Activated CD8-positive, alpha-beta memory T cell treated with anti-CD3 and anti-CD28 coated beads, Interleukin-2, amount 50 U/mL, for 1 hour (primary cell): ENCODE data around the gene CSRNP3.

ENCODE experiments used
- DNase-seq: peaks from one replicate; pipeline ENCODE4 v3.0.0-alpha.2; 2020; ENCODE audit errors: extremely low read depth

CSRNP3 gene

DNA sequence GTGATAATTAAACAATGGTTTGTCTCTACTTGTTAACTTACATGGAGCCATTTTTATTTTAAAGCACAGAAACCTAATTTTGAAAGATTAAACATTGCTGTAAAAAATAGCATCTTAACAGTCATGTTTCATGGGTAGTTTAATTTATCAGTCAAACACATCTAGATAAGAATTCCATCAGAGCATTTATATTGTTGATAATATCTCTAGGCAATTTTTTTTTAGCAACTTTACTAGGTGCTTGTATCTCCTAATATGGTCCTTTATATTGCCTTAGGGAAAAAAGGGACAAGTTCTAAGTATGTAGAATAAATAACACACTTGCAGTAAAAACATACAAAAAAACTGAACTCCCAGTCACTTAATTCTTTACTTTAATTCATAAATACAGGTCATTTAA is 863 bp downstream of the CSRNP3 start:
- no peak for DNase-seq

DNA sequence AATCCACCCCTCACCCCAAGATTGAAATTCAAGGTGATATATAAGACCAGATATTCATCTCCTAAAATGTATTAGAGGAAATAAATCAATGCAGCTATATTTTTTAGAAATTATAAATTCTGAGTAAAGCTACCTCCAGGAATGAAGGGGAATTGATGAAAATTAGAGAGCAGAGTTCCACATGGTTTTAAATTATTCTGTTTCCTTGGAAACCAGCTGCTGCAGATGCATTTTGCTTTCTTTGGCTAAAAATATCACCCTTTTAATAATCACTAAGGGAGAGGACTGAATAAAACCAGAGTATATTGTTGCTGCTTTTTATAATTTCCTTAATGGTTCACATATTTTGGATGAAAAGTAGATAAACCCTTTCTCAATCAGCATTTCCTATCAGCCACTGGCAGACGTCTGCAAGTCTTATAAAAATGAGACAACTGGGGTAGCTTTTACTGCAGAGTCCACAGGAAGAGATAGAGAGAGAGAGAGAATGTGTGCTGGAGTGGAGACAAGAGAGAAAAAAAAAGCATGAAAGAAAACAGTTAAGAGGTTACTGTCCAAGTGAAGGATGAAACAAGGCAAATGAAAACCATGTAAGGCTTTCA is 2.0 kb downstream of the CSRNP3 start:
- no peak for DNase-seq

DNA sequence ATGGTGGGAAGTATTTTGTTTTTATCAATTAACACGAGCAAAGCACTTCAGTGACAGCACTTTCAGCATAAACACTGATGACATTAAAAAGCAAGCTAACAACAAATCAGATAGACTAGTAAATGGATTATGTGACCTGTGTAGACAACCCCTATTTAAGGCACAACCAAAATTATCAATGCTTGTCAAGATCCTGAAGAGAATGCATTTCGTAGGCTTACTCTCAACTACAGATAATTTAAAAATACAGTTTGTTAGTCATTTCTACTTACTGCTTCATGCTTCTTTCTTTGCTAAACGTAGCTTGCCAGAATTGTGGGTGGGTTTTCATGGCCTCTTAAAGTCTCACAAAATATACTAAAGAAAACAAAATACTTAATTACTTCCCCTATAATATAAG is 3.4 kb downstream of the CSRNP3 start:
- DNase-seq, result no peak

DNA sequence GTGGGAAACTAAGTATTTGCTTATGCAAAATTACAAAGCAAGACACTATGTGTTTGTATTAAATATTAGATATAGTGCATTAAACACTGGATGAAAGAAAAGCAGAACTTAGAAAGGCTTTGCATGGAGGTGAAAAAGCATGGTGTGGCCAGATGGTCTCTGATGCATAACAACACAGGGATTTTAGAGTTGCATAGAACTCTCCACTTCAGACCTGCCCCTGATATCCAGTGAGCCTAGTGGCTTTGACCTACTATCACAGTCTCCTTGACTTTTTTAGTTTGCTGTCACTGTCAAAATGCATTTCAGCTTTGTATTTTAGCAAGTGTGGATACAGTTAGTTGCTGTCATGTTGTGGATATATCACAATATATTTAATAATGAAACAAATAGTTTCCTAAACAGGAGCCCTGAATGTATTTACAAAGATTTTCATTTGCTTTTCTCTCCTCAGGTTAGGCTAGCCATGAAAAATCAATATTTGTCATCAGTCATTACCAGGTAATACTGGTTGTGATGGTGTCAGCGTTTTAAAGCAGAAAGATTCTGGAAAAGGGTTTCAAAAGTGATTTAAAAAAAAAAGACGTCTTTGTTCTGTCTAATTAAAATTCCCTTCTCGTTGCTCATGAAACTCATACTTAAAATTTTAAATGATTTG is 5.2 kb downstream of the CSRNP3 start:
- no peak for DNase-seq

DNA sequence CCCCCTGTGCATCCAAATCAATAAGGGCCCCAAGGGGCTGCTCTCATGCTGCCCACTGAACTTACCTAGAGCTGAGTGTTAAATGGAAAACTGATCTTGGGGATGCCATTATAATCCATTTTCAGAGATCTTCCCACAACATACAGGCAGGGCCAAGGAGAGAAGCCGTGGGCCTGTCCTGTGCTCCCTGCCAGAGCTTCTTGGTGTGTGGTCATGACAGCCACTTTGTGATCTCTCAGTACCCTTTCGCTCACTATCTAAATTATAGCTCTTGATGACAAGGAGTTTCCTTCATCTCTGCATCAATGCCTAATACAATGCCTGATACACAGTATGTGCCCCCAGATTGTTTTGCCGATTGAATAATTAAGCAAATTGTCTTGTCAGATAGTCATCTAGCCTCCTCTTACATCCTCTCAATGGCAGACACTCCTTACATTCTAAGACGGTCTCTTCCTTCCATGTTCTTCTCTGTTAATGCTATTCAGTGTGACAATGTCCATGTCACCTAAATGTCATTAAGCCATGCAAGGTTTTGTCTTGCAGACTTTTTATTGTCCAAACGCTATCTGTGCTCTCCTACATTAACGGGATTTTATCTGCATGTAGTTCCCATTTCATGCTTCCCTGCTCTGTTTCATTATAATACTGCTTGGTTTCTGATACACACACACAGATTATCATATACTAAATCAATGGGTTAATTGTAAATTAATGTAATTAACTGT is 5.9 kb downstream of the CSRNP3 start:
- no peak for DNase-seq

DNA sequence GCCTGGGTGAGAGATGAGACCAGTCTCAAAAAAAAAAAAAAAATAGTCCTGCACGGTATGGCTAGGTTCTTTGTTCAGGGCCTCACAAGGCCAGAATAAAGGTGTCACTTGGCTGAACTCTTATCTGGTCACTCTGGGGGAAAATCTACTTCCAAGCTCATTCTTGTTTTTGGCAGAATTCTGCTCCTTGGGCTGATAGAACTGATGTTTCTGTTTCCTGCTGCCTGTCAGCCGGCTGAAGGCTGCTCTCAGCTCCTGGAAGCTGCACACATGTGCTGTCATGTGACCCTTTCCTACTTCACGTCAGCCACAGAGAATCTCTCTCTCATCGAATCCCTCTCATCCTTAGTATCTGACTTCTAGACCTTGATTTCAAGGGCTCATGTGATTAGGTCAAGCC is 10.4 kb downstream of the CSRNP3 start:
- no peak for DNase-seq

DNA sequence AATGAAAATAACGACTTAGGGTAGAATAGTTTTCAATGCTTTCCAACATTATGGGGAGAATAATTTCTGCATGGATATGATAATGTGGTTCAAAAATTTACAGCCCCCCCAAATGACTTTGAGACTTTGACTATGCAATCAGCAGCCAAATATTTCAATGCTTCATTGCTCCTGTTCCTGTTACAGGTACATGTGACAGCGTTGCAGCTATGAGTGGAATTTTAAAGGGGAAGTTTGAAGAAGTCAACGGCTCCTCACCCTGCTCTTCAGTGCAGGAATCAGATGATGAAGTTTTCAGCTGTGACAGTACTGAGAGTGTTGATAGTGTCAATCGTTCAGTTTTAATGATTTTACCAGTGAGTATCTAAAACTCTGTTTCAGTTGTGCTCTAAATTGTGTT is 25.1 kb downstream of the CSRNP3 start:
- DNase-seq, result no peak

DNA sequence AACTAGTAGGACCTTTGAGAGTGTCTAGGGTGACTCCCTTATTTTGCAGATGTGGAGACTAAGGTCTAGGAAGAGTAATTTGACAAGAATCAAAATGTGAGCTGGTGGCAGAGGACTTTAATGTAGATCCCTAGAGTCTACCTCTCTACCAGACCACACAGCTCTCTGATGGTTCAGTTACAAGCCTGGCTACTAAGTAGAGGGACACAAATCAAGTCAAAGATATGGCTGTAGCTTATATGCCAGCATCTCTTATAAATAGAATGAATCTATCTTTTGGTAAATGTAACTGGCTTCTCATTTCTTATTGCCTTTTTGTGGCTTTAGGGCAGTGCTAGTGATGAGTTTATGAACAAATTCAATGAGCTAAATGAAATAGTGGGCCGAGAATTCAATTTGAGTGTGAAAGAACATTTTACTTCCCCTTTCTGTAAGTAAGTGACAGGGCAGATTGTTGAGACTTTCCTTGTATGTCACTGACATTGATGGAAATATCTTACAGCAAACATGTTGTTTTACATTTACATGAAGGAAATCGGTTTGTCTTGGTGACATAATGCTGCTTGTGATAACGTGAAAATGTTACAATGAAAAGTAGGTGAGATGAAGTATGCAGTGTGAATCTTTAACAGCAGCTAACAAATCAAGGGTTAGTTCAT is 28.3 kb downstream of the CSRNP3 start:
- no peak for DNase-seq

DNA sequence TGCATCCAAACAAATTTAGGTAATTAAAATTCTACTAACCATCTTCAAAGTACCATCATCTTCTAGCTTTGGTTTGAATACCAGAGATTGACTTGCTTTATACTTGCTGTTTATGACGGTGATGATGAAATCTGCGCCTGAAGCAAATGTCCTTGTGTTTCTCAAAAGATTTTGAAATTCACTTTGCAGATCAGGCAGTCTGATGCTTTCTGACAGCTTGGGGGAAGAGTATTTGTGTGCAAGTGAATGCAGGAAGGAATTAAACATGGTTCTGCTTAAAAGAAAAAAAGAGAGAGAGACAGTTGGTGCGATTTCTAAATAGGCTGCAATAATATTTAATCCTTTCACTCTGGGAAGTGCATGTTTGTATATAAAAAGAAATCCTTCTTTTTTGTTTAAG is 29.6 kb downstream of the CSRNP3 start:
- no peak for DNase-seq

DNA sequence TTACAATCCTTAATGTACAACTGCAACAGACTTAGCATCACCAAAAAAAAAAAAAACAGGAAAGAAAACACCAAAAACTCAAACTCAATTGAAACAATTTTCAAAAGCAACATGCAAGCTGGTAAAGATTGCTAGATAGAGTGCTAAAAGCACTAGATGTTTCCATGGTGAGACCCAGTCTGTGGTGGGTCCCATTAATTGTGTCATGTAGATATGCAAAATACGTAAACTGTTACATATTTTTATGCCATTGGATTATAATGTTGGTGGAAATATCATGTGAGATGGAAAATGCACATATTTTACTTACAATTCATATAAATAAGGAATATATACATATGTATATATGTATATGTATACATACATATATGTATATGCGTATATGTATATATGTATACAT is 30.5 kb downstream of the CSRNP3 start:
- DNase-seq, result no peak

DNA sequence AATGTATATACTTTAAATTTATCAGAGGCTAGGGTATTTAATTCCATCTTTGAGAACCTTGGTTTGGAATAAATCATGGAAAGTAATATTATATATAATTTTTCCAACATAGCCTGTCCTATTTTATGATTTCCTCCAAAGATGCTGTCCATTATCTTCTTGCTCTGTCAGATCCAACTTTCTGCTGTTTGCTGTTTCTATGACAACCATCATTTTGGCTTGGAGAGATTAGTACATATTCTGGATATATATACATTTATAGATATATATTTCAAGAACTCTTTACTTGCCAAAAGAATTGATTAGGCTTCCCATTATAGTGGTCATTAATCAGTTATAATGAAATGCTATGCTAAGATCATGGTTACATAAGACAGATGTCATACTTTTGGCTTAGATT is 31.3 kb downstream of the CSRNP3 start:
- DNase-seq, result no peak

DNA sequence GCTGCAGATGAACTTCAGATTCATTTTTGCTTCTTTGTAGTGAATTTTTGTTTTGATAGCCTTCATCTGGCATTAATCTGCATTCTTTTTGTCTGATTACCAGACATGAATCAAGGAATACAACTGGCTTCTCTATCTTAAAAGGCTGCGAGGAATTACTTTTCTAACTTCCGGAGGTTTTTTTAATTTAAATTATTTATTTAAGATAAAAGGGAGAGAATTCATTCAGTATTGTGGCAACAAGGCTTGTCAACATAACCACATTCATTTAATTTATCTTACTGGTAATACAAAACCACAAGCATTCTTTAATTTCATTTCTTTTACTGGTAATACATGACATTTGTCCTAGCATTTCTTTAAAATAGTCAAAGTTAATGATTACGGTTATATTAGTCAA is 36.0 kb downstream of the CSRNP3 start:
- DNase-seq, result no peak

DNA sequence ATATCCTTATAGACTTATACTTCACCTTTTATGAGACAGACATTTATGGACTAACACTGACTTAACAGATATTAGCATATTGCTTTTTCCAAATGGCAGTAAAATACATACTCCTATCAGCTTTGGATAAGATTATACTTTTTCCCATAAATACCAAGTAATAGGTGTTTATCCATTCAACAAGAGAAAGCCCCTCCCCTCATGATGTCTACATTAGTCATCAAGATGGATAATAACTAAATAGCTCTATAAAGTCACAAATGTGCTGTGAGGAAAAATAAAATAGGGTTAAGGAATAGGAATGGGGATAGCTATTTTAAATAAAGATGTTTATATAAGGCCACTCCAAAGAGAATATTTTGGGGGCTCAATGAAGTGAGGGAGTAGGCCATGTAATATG is 39.4 kb downstream of the CSRNP3 start:
- DNase-seq, result no peak

DNA sequence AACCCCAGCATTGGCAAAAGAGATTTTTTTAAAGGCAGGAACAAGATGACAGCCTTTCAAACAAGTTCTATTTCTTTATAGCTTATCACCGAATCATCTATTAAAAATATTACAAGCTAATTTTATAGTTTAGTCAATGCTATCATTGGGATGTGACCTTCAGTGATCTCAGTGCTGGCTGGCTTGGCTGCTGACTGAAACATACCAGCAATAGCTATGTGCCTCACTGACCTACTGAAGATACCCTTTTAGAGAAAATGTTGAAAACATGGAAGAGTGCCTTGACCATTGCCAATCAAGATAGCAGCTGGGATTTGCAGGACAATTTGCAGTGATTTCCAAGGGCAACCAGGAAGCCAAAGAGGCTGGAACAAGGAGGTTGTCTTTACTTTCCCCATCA is 44.0 kb downstream of the CSRNP3 start:
- no peak for DNase-seq

DNA sequence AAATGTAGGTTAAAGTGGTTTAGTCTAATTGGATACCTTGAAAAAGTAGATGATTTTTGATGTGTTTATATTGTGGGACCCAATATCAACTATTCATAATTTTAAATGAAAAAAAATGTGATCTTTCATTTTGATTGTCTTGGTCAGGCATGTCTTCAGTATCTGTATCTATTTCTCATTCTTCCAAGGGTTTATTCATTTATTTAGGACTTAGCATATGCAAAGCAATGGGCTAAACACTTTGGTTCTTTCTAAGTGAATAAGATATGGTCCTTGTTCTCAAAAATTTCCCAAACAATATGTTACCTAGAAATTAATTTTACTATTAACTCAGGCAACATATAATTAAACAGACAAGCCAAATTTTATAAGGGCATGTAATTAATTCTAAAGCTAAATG is 49.1 kb downstream of the CSRNP3 start:
- DNase-seq, result no peak

DNA sequence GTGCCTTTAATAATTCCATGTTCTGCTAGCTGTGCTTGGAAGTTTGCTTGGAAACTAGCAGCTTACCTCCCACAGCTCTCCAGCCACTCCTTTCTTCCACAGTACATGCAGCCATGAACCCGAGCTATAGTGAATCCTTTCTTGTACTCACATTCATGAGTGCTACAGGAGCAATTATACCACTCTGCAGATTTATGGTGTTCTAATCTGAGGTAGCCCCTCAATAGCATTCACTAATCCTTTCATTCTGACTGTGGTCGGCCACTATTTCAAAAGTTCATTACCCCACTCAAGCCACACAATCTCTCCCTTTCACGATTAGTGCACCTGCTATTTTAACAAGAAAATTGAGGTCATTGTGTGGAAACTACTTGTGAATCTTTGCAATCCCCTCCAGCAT is 53.2 kb downstream of the CSRNP3 start:
- DNase-seq, result no peak

DNA sequence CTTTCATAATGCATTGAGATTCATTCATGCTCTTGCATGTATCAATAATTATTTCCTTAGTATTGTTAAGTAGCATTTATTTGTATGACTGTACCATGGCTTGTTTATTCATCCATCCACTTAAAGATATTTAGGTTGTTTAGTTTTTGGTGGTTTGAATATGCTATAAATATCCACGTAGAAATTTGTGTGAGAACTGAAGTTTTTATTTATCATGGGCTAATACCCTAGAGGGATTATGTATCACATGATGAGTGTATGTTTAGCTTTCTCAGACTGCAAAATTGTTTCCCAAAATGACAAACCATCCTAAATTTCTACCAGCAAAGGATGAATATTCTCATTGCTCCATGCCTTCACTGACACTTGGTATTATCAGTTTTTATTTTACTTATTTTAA is 55.2 kb downstream of the CSRNP3 start:
- no peak for DNase-seq

DNA sequence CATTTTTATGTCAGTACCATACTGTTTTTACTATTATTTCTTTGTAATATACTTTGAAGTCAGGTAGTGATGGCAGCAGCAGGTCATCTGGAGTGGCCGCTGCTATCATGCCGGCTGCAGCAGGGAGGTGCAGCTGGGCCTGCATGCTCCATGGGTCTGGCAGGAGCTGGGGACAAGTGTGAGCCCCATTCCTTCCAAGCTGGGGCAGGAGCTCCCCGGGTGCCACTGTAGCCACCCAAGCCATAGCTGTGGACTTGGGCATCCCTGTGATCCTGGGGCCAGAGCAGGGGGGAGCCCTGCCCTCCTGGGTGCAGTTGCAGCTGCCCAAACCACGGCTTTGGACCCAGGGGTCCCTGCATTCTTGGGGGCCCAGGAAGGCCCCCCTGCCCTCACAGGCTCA is 59.2 kb downstream of the CSRNP3 start:
- no peak for DNase-seq

DNA sequence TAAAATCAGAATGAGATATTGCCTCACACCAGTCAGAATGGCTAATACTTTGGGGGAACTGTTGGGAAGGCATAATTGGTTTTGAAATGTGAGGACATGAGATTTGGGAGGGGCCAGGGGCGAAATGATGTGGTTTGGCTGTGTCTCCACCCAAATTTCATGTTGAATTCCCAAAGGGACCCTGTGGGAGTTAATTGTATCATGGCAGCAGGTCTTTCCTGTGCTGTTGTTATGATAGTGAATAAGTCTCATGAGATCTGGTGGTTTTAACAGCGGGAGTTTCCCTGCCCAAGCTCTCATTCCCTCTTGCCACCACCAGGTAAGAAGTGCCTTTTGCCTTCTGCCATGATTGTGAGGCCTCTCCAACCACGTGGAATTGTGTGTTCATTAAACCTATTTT is 59.6 kb downstream of the CSRNP3 start:
- no peak for DNase-seq

DNA sequence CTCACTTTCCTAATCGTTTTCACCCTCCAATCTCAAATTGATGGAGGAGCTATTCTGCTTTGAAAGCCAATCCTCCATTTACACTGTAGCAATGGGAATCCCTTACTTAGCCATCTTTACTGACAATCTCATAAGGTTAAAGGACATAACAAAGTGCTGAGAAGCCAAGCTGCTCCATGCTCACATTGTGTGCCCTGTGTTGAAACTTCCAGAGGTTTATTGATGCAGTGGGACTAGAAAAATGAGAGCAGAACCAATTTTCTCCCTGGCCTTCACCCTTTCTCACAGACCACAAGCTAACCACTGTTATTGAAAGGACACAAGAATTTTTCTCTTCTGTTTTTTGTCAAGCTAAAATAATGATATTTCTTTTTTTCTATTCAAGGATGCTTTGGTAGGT is 63.8 kb downstream of the CSRNP3 start:
- DNase-seq, result no peak

DNA sequence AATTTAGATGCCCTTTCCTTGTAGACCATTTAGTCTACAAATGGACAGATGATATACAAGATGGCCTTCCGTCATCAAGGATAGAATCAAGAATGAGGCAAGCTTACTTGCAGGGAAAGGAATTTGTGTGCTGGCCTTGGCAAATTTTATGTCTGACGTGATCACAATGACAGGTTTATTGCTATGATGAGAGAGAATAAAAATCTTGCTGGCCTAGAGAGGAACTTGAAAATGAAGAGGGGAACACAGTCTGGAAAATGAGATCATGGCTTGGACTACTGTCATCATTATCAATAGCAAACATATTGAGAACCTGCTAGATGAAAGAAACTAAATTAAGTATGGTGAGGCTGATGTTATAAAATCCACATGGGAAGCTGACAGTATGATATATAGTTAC is 66.0 kb downstream of the CSRNP3 start:
- DNase-seq, result no peak

DNA sequence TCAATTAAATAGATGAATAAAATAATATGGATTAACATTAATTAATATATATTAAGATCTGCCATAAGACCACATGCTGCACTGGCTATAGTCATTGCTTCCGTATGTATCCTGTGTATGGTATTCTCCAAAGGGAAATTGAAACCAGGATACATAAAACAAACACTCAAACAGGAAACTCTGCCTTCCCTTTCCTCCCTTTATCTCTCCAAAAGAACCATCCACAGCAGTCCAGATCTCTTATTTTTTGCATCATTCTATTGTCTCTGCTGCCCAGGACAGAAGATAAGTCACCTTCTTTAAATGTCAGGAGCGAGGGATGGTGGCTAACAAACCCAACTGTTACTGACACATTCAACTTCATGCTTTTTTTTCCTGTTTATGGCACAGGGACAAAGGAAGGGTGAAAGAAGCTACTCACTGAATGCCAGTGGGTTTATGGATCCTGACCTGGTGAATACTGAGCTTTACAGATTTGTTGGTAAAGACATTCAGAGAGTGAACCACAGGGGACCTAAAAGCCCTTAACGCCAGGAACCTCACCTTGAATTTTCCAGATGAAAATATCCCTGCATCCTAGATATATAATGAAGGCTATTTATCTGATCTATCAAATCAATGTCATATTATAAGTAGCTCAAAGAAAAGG is 67.5 kb downstream of the CSRNP3 start:
- no peak for DNase-seq
